HCEC 1CT (cell line): ENCODE data around the gene ZNF735.
"Not testable (repeated sequence)": the region's sequence is repeated elsewhere in the genome, so short reads cannot be mapped to it uniquely, and the experiment has no call there.

Source experiments
- DNase-seq: peaks from one replicate; pipeline ENCODE4 v3.0.0-alpha.2; 2017

ZNF735 gene

DNA sequence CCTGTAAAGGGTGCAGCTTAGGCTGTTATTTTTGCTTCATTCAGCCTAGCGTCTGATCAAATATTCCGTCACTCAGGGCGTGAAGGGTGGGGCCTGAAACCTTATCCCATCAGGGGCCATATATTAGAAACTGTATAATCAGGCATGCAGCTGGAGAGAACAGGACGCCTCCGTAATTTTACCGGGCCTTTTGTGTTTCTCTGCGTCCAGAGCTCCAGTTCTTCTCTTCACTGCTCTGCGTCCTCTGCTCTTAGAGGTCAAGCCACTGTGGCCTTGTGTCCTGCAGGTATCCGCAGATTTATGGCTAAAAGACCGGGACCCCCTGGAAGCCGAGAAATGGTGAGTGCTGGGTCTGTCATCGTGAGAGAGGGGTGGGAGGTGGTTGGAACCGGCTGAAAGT, at the start of gene ZNF735:
TSS of gene ZNF735 (plus strand) at position 301 of the 400 bp plus-strand sequence. CDS start at position 301, 0 bp downstream.
- DNase-seq, result no peak

DNA sequence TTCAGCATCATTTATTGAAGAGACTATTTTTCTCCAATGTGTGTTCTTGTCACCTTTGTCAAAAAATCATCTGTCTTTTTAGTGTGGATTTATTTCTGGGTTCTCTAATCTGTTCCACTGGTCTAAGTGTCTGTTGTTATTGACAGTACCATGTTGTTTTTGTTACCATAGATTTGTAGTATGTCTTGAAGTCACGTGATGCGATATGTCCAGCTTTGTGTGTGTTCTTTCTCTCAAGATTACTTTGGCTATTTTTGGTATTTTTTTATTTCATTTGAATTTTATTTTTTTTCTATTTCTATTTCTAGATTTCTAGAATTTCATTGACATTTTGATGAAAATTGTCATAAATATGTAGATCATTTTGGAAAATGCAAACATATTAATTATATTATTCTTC, 36.0 kb upstream of the ZNF735 start:
- DNase-seq, result not testable (repeated sequence)

DNA sequence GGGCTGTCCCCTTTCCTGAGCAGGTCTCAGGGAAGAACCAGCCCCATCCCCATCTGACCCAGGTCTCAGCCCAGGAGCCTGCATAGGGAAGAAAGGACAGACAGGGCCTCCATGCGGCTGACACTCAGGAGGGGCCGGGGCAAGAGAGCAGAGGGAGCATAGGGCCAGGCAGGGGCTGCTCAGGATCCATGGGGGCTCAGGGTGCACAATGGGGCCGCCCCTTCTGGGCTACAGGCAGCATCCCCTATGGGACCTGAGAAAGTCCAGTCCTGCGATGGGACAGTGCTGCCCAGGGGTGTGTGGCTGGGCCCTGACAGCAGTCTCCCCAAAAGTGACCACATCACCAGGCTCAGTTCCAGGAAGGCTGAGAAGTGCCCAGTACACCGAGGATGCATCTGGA, 32.7 kb upstream of the ZNF735 start:
- DNase-seq, result no peak

DNA sequence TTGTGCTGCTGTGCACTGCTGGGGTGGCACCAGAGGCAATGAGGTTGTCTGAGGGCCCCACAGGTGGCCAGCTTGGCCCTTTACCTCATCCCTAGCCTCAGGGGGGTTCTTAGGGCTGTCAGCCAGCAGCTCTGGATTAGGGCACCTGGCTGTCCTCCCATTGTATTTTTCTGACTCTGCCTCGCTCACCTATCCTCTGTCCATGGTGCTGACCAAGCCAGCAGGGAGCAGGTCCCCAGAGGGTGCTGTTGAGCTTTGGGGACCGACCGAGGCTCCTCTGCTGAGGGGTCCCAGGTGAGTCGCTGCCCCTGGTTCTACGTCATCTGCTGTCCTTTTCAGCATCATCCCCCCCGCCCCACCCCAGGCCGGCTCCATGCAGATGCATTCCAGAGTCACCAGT, 32.1 kb upstream of the ZNF735 start:
- DNase-seq, result no peak

DNA sequence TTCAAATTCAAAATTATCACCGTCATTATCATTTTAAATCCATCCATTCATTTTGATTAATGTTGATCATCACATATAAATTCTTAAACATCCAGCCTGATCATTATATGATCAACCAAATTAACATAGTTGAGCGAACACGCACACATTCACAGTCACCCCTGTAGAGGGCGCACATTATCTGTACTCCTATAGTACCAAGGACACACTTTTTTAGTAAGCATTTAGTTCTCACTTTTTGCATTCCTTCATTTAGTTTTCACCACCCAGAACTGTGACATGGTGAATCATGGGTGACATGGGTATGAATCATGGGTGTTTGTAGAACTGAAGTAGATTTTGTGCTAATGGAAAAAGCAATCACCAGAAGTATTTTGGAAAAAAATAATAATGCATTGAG, 26.0 kb upstream of the ZNF735 start:
- DNase-seq, result peak; percentile 1

DNA sequence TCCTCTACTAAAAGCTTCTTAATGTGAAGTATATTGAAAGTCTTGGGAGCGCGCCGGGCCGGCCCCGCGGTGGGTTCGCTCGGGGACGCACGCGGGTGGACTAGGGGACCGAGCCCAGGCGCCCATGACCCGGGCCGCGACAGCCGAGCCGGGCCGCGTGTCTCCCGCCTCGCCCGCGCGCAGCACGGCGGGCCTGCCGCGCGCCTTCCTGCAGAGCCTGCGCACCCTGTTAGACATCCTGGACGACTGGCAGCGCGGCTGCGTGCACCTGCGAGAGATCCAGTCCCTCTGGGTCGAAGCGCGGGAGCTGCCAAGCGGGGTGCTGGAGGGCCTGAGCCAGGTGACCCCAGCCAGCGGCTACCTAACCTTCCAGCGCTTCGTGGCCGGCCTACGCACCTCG, 25.4 kb upstream of the ZNF735 start:
- DNase-seq, result no peak

DNA sequence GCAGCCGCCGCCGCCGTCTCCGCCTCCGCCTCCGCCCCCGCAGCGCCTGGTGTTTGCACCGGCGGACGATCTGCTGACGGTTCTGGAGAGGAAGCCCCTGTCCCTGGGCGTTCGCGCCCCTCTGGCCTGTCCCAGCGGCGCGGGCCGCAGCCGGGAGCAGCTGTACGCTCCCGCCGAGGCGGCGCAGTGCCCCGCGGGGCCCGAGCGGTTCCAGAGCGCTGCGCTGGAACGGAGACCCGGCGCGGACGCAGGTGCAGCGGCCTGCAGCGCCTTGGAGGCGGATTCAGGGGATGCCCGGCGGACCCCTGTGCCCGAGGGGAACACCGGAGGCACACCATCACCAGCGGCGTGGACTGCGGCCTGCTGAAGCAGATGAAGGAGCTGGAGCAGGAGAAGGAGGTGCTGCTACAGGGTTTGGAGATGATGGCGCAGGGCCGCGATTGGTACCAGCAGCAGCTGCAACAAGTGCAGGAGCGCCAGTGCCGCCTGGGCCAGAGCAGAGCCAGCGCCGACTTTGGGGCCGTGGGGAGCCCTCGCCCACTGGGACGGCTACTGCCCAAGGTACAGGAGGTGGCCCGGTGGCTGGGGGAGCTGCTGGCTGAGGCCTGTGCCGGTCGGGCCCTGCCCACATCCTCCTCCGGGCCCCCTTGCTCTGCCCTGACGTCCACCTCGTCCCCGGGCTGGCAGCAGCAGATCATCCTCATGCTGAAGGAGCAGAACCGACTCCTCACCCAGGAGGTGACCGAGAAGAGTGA, 24.8 kb upstream of the ZNF735 start:
- DNase-seq, result no peak

DNA sequence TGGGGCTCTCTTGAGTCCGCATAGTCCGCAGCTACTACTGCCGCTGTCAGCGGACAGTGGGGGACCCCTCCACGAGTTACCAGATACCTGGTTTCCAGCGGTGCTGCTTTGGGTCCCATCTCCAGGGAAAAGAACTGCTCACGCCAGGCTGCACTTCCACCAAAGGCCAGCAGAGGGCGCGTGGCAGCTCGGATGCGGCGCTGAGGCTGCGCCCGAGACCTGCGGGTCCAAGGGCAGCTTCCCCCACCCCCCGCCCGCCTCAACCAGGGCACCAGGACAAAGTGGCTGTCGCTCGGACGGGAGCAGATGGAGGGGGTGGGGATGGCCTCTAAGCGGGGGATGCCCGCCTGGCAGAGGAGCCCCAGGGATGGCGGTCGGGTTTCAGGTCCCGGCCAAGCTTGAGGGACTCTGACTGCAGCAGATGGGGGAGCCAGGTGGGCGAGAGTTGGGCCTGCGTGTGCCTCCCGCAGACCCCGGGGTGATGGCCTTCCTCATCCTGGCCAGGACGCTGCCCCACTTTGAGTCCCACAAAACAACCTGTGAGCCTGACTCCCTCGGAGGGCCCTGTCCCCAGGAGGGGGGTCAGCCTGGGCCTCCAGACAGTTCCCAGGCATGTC, 23.8 kb upstream of the ZNF735 start:
- DNase-seq, result no peak

DNA sequence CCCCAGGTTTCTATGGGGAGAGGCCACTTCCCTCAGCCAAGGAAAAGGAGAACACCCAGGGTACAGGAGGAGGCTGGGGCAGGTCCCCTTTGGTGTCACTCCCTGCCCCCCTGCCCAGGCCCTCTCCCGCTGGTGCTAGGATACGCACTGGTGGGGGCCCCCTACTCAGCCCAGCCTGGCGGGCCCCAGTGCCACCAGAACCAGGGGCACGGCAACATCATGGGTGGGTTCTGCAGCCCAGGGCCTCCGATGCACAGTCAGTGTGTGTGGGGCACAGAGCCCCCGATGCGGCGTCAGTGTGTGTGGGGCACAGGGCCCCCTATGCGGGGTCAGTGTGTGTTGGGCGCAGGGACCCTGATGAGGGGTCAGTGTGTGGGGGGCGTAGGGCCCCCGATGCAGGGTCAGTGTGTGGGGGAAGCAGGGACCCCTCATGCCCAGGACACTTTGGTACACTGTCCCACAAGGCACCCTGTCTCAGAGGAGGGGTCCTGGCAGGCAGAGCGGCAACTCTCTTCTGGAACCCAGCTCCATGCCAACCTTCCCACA, 23.1 kb upstream of the ZNF735 start:
- DNase-seq, result no peak

DNA sequence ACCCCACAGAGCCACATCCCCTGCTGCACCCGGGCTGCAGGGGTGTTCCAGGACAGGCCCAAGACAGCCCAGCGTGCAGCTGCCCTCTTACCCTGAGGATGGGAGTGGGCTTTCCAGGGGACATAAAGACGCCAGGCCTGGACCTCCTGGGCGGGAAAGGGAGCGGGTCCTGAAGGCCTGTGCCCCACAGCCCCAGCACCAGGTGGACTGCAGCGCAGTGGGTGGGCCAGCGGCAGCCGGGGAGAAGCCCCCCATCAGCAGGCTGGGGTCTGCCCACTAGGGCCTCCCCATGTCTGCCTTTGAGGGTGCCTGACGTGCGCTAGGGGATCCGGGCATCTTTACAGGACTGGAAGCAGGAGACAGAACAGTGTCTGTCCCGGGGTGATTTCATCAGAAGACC, 22.6 kb upstream of the ZNF735 start:
- DNase-seq, result no peak

DNA sequence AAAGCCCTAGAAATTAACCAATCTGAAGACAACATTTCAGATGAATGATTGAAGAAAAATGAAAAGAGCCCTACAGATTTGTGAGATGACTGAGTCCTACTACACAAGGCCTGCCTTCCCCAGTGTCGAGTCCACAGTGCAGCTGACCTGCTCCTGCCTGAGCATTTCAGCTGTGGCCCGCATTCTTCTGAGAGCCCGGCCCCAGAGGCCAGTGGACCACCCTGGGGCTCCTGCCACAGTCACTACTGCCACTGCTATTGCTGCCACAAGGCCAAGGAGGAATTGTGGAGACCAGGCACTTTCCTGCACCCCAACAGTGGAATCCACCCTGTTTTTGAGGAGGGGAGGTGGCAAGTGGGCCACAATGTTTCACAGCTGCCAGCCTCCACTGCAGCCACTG, 19.6 kb upstream of the ZNF735 start:
- no peak for DNase-seq

DNA sequence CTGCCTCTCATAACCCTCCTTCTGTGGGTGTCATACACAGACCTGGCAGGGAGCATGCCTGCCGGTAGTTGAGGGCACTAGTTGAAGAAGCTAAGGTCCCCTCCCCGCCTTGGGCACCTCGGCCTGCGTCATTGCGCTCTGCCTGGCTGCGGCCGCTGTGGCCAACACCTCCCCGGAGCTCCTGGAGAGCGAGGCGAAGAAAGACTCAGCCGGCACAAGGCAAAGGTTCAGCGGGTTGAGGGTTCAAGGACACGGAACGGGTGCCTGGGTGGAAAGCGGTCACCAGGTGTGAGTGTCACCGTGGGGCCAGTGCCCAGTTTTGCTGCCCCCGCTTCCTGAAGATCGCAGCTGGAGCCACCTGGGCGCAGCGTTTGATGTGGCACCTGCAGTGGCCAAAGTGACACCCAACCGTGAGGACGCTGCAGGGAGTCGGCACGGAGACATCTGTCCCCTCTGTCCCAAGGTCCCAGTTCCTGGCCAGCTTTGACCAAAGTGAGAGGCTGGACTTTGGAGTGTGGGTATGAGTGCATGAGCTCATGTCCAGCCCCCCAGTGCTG, 14.8 kb upstream of the ZNF735 start:
- no peak for DNase-seq

DNA sequence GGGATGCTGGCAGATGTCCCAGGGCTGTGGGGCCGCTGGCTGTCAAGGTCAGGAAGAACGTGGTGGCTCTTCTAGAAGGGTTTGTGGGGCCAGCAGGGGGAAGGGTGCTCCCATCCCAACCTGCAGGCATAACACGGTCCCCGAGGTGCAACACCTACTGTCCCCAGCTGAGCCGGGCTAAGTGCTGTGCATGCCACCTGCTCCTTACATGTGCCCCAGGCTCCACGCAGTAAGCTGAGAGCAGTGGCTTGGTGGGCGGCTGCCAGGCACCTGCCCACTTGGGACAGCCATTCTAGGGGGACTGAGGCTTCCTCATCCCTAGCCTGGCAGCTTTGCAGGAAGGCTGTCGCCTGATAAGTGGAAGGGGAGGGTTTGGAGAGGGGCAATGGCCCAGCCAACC, 14.2 kb upstream of the ZNF735 start:
- DNase-seq, result no peak

DNA sequence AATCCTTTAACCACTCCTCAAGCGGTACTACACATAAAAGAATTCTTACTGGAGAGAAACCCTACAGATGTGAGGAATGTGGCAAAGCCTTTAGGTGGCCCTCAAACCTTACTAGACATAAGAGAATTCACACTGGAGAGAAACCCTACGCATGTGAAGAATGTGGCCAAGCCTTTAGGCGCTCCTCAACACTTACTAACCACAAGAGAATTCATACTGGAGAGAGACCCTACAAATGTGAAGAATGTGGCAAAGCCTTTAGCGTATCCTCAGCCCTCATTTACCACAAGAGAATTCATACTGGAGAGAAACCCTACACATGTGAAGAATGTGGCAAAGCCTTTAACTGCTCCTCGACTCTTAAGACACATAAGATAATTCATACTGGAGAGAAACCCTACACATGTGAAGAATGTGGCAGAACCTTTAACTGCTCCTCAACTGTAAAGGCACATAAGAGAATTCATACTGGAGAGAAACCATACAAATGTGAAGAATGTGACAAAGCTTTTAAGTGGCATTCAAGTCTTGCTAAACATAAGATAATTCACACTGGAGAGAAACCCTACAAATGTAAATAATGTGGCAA, 12.8 kb downstream of the ZNF735 start:
- DNase-seq, result not testable (repeated sequence)

DNA sequence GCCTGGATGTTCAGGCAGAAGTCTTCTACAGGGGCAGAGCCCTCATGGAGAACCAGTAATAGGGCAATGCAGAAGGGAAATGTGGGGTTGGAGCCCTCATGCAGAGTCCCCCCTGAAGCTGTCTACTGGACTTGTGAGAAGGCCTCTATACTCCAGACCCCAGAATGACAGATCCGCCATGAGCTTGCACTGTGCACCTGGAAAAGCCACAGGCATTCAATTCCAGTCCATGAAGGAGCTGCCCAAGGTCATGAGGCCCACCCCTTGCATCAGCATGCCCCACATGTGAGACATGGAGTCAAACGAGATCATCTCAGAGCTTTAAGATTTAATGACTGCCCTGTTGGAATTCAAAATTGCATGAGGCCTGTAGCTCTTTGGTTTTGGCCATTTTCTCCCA, 16.4 kb downstream of the ZNF735 start:
- no peak for DNase-seq

DNA sequence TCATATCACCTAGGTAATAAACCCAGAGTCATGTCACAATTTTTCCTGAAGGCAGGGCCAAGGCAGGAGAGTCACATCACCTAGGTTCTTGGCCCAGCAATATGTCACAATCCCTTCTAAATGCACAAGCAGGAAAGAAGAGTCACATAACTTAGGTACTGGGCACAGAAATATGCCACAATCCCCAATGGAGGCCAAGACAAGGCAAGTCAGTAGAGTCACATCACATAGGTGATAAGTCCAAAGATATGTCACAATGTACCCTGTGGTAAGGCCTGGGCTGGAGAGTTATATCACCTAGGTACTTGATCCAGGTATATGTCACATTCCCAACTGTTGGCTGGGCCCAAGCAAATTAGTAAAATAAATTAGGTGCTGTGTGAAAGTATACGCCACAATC, 21.2 kb downstream of the ZNF735 start, which contains the start of gene ZNF679:
TSS of gene ZNF679 (plus strand) at position 301 of the 400 bp plus-strand sequence. CDS start 20,644 bp downstream, outside the sequence.
- not testable (repeated sequence) for DNase-seq

DNA sequence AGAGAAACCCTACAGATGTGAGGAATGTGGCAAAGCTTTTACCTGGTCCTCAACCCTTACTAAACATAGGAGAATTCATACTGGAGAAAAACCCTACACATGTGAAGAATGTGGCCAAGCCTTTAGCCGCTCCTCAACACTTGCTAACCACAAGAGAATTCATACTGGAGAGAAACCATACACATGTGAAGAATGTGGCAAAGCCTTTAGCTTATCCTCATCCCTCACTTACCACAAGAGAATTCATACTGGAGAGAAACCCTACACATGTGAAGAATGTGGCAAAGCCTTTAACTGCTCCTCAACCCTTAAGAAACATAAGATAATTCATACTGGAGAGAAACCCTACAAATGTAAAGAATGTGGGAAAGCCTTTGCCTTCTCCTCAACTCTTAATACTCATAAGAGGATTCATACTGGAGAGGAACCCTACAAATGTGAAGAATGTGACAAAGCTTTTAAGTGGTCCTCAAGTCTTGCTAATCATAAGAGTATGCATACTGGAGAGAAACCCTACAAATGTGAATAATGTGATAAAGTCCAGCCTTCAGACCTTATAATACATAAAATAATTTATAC, 59.4 kb downstream of the ZNF735 start:
- no peak for DNase-seq
